Measurements from ENCODE around the gene VSIG4. TPM values are rescaled to one million over a fixed set of nuclear protein-coding genes. Genes with fewer than 3 reads are reported as not detected.

Gene VSIG4
- total RNA-seq, 2 donors from 2014 or later: 14.8 to 38.9 TPM

DNA sequence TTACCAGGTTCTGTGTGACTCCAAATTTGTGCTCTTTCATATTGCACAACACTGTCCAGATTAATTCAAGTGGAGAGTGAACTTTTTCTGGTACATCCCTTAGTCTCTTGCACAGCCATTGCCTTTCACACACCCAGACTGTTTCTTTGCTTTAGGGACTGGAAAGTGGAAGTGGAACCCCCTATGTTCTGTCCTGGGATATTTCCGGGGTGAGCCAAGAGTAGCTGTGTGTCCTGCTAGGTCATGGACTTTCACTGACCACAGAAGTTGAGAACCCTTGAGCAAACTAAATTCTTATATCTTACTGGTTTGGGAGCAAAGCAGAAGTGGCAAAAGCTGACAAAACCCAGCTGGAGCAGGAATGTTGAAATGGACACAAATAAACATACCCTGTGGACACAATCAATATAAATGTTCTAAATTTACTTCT, 10.3 kb upstream of the VSIG4 start:
- Histone ChIP-seq H3K9me3 (no peaks in the 10 kb centered on the region), H3K4me3 (no peak overlapping the region), H3K27me3 (no peaks in the 10 kb centered on the region), H3K36me3 (replicated peaks in 1 of 2; ENCODE audit: insufficient read depth in 1 of 2, low read depth in 2 of 2) (no peaks in the 10 kb centered on the region), H3K27ac (peak overlapping the region in 1 of 4 donors; percentile 28), H3K4me1 (no peaks in the 10 kb centered on the region)
- 38 to 63% methylated on average over 1 of the region's 1 CpG for WGBS, 2 donors
- intact Hi-C loops (cut with DNase I): no loop called here
- ATAC-seq (no peak), DNase-seq (peak in 1 of 4 donors; percentile 48)
- TF ChIP-seq POLR2A (IDR thresholded peaks at IDR 0.05): no peak
- TF ChIP-seq CTCF (IDR thresholded peaks at IDR 0.05): no peak

GRCh38 chrX:66049056-66049455, 9.2 kb upstream of the VSIG4 start:
- intact Hi-C loops (cut with DNase I): no loop called here
- Histone ChIP-seq H3K27me3 (no peaks in the 10 kb centered on the region), H3K4me3 (no peak overlapping the region), H3K36me3 (replicated peaks in 1 of 2; ENCODE audit: insufficient read depth in 1 of 2, low read depth in 2 of 2) (no peaks in the 10 kb centered on the region), H3K9me3 (no peaks in the 10 kb centered on the region), H3K4me1 (no peaks in the 10 kb centered on the region), H3K27ac (no peak overlapping the region)
- no peak for DNase-seq
- ATAC-seq: no peak
- WGBS, 2 donors: 41 to 76% methylated on average over 2 of the region's 2 CpGs
- TF ChIP-seq POLR2A (IDR thresholded peaks at IDR 0.05): no peak
- TF ChIP-seq CTCF (IDR thresholded peaks at IDR 0.05): no peak

- no peaks in the 10 kb centered on the region for H3K27me3 ChIP-seq
- no peaks in the 10 kb centered on the region for H3K36me3 ChIP-seq (replicated peaks in 1 of 2; ENCODE audit: insufficient read depth in 1 of 2, low read depth in 2 of 2)
- 28 to 54% methylated on average over 2 of the region's 2 CpGs for WGBS, 2 donors
- H3K9me3 ChIP-seq: no peaks in the 10 kb centered on the region
- H3K4me1 ChIP-seq: no peaks in the 10 kb centered on the region
- no peak overlapping the region for H3K4me3 ChIP-seq
- no peak overlapping the region for H3K27ac ChIP-seq
- intact Hi-C loops (cut with DNase I): no loop called here
- TF ChIP-seq CTCF (IDR thresholded peaks at IDR 0.05): no peak
- no peak for TF ChIP-seq POLR2A (IDR thresholded peaks at IDR 0.05)
- ATAC-seq: no peak
- DNase-seq: peak in 1 of 4 donors; percentile 11
Measured at GRCh38 chrX:66046612-66047235, 6.8 kb upstream of the VSIG4 start.

- Histone ChIP-seq H3K9me3 (no peaks in the 10 kb centered on the region), H3K36me3 (replicated peaks in 1 of 2; ENCODE audit: insufficient read depth in 1 of 2, low read depth in 2 of 2) (no peaks in the 10 kb centered on the region), H3K4me1 (no peaks in the 10 kb centered on the region), H3K27ac (no peak overlapping the region), H3K27me3 (no peaks in the 10 kb centered on the region), H3K4me3 (no peak overlapping the region)
- intact Hi-C loops (cut with DNase I): no loop called here
- TF ChIP-seq CTCF (IDR thresholded peaks at IDR 0.05): no peak
- TF ChIP-seq POLR2A (IDR thresholded peaks at IDR 0.05): no peak
- DNase-seq: no peak
- ATAC-seq: no peak
Measured at GRCh38 chrX:66045894-66046293, 6.0 kb upstream of the VSIG4 start.

DNA sequence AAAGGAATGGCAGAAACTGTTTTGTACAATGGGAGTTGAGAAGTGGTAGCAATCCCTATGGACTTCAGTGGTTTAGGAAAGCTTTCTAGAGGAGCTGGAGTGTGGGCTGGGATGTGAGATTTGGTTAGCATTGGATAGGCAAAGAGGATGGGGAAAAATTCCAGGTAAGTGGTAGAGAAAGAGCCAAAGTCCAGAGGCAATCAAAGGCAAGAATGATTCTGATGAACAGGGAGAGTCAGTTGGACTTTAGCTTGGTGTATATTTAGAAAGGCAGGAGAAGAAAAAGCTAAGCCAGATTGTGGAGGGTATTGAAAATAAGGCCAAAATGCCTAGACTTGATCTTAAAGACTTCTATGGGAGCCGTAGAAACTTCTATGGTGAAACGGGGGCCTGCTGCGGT, 3.7 kb upstream of the VSIG4 start:
- DNase-seq (no peak), ATAC-seq (no peak)
- no peak for TF ChIP-seq POLR2A (IDR thresholded peaks at IDR 0.05)
- no peak for TF ChIP-seq CTCF (IDR thresholded peaks at IDR 0.05)
- intact Hi-C loops (cut with DNase I): no loop called here
- no peak overlapping the region for H3K27ac ChIP-seq
- H3K4me1 ChIP-seq: no peaks in the 10 kb centered on the region
- WGBS, 2 donors: 52 to 91% methylated on average over 3 of the region's 3 CpGs
- no peaks in the 10 kb centered on the region for H3K9me3 ChIP-seq
- no peaks in the 10 kb centered on the region for H3K27me3 ChIP-seq
- no peak overlapping the region for H3K4me3 ChIP-seq
- H3K36me3 ChIP-seq (replicated peaks in 1 of 2; ENCODE audit: insufficient read depth in 1 of 2, low read depth in 2 of 2): no peaks in the 10 kb centered on the region

Data from body of pancreas (tissue), 4 donors.